Stimulated activated CD8-positive, alpha-beta memory T cell treated with anti-CD3 and anti-CD28 coated beads, Interleukin-15, amount 100 ng/mL, for 1 hour (primary cell): ENCODE measurements around the gene PDGFRB.

Experiments
- DNase-seq: peaks from one replicate; pipeline ENCODE4 v3.0.0-alpha.2; 2020; ENCODE audit warnings: low read depth

The PDGFRB gene

DNA sequence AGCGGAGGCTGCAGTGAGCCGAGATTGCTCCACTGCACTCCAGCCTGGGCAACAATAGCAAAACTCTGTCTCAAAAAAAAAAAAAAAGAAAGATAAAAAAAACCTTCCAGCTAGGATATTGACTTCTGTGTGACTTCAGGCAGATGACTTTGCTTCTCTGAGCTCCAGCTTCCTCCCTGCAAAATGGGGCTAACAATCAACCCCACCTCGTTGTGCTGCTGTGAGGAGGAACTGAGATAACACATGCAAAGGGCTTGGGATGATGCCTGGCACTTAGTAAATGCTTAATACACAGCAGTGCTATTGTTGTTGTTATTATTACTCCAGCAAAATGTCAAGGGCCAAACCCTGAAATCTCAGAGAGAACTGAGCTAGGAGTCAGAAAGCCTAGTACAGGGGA is 7.4 kb upstream of the PDGFRB start:
- no peak for DNase-seq

DNA sequence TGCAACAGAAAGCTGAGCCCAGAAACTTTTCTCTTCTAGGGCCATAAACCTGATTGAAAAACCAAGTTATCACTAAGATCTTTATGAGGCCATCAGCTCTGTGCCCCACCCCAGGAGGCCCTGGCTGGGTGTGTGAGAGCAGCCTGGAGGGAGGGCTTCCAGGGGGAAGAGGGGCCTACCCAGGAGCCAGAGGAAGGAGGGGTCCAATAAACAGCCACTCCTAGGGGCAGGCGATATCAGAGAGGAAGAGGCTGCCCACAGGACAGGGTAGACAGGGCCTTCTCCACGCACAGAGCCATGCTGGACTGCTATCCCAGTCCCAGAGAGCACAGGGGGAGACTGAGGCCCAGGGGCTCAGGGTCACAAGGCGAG is 6.5 kb upstream of the PDGFRB start:
- no peak for DNase-seq

DNA sequence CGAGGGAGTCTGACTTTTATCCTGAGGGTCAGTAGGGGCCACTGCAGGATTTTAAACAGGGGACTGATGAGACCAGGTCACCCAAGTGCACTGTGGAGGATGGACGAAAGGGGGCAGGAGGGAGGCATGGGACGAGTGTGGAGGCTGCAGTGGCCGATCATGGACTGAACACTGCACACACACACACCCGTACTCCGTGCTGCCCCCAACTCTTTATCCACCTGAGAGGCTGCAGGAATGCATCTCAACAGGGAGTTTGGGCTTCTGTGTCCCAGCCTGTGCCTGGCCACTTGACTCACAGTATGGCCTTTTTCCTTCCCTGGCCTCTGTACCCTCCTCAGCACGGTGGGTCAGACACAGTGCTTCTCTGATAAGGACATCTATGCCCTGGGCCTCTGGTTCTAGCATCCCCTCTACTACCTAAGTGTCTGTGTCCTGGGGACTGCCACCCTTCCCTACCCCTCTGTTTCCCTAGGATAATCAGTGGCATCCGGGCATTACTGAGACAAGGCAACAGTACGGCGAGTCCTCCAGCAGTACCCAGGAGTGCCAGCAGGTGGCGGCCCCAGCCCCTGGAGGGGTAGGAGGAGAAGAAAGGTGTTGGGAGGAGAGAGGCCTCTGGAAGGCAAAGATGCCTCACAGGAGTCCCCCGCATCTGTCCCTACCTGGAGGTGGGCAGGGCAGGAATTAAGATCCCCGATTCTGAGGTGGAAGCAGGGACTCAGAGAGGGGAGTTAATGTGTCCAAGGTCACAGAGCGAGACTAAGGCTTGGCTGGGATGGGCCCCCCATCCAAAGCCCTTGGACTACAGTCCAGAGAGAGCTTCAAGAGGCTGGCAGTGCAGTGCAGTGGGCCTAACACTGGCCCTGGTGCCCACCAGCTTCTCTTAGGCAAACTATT is 5.8 kb upstream of the PDGFRB start:
- DNase-seq = peak; percentile 60

DNA sequence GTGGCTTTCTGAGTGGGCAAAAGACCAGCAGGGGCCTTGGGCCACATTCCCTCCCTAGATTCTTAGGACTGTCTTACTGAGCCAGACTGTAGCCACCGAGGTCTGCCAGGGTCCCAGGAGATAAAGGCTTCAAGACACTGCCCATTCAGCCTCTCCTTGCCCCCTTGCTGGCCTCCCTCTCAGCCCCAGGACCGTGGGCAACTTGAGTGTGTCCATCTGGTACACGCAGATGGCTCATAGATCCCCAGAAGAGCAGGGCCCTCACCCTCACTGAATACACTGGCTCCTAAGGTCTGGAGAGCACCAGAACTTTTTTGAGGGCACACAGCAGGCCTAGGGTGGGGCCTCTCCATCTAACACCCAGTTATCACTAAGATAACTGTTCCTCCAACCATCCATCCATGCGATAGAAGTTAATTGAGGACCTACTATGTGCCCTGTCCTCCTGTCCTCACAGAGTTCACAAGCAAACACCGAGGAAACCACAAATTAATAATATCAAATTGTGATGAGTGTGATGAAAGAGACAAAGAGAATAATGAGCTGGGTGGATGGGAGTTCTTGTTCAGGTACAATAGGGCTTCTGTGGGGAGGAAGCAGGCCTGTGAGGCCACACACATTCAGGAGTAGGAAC is 4.9 kb upstream of the PDGFRB start:
- no peak for DNase-seq

DNA sequence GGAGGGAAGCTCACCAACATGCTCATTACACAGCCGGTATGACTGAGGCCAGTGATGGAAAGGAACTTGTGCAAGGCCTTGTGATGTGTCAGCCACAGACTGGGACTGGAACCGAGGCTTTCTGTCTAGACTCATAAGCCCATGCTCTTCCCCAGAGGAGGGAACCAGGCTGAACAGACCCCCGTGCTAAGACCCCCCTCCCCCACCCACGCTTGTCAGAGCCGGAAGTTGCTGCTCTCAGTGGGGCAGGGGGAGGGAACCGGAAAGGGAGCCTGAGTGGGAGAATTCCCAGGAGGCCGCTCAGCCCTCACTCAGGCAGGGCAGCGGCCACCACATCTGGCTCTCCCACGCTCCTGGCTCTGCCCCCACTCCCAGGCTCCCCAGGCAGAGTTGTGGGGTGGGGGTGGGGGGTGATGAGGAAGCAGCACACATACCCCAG is 4.1 kb upstream of the PDGFRB start:
- no peak for DNase-seq

DNA sequence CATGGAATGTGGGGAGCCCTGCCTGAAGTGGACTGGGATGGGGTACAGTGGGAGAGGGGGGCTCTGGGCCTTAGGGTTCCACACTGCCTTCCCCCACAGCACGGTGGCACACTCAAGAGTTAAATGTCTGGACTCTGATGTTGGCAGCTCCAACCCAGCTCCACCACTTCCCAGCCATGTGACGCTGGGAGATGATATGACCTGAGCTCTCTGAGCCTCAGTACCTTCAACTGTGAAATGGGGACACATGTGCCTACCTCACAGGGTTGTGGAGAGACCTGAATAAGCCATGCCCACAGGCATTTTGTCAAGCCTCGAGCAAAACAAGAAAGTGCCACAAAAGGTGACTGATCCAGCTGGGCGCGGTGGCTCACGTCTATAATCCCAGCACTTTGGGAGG is 3.4 kb upstream of the PDGFRB start:
- DNase-seq = no peak

DNA sequence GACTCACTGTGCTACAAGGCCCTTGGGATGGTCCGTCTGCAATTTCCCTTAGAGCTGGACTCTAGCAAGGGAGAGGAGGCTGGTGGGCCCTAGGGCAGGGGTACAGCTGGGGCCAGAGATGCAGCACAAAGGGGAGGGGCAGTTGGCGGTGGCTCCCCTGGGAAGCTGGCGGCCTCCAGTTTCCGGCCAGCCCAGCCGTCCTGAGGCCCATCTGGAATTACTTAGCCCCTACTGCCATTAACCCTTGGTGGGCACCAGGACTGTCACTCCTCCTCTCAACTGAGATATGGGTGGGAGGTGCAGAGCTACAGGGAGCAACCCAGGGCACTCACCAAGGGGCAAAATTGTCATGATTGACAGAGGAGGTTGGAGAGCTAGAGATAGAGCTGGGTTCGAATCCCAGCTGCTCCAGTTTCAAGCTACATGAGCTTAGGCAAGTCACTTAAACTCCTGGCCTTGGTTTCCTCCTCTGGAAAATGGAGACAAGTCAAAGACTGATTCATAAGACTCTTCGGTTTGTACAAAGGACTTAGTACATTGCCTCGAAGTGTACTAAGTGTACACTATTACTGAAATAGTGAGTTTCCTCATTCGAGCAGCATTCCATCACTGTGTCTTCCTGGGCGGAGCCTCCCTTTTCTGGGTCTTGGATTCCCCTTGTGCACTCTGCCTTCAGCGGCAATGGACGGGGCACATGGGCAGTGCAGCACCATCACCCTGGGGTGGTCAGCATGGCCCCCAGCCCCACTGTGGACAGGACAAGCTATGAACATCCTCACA is 2.7 kb upstream of the PDGFRB start:
- no peak for DNase-seq

DNA sequence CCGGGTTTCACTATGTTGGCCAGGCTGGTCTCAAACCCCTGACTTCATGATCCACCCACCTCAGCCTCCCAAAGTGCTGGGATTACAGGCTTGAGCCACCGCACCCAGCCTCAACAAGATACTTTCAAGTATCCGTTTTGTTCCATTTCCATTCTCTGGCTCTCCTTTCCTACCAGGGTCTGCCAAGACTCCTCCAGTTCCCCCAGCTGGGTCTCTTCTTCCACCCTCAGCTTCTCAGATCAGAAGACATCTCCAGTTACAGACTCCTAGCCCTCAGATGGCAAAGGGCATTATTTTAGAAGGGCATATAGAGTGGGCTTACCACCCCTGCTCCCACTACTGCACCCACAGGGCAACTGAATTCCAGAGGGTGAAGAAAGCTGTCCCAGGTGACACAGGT is 1.5 kb upstream of the PDGFRB start:
- no peak for DNase-seq

DNA sequence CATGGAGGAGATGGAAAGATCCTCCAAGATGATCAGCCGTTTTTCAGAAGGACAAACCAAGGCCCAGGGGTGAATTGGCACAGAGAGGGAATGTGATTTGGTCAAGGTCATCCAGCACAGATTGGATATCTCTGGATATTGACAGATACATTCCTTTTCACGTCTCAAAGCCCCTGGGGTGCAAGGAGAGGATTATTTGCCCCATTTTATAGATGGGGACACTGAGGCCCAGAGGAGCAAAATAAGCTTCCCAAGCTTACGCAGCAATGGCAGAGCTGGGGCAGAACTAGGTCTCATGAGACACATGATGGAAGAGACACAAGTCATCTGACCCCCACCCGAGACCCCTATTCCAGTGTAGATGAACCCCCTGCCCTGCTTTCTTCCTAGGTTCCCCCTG is 895 bp upstream of the PDGFRB start:
- DNase-seq = no peak

DNA sequence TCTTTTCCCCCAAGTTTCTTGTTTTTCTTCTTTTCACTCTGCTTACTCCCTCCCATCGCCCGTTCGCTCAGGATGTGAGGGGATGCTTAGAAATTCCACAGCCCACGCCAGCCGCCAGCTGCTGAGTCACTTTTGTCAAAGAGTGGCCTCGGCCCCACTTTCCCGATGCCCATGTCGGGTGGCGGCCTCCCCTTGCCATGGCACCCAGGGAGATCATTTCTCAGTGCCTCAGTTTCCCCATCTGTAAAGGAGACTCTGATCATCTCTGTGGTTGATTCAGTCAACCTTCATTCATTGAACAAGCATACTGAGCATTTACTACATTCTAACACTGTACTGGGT is 353 bp upstream of the PDGFRB start:
- no peak for DNase-seq

DNA sequence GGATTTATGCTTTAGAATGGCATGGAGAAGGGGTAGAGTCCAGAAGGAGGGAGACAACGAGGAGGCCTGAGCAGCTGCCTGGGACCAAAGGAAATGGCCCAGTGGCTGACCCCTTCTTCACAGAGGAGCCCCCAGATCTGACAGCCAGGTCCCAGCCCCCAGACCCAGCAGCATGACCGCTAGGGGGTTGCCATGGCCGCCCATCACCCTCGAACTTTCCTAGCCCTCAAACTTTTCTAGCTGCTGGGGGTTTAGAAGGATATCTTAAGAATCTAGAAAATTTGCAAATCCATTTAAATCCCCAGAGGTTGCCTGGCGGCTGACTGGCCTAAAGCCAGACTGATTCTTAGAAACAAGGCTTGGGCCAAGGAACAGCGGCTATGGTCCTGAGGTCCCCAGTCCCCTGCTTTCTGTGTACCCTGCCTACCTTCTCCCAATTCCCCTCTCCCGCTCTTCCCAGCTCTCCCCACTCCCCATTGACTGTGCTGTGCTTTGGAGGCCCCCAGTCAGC is 972 bp downstream of the PDGFRB start:
- no peak for DNase-seq

DNA sequence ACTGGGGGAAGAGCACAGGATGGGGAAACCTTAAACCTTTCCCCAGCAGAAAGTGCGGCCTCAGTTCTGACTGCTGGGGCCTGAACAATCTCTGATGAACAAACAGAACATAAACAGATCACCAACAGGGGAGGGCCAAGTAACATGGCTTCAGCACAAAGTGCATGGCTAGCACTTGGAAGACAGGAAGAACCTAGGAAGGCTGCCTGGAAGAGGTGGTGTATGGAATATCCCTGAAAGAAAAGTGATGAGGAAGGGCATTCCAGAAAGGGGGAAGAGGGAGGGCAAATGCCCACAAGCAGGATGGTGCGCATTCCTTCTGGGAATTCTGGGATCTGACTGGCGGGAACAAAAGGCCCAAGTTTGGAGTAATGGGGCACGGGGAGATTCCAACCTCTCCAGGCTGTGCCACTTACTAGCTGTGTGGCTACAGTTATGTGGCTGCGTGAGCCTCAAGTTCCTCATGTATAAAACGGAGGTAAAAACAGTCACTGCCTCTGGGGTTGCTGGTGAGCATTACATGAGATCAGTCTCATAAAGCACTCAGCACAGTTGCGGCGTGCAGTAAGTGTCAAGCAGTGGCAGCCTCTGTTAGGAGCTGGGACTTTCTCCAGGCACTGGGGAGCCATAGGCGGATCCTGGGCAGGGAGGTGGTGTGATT is 1.6 kb downstream of the PDGFRB start:
- no peak for DNase-seq

DNA sequence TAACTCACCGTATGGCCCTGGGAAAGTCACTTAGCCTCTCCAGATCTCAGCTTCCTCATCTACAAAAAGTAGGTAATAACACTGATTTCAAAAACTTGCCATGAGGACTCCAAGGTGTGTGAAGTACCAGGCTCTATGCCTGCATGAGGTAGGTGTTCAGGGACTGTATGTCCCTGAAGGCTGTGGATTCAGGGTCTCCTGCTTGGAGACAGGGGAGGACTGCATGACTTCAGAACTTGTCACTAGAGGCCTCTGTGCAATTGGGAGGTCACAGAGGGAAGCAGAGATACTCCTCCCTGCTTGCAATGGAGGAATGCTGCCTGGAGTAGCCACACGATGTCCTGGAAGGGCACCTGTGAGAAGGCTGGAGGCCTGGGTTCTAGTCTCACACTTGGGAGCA is 2.2 kb downstream of the PDGFRB start:
- no peak for DNase-seq

DNA sequence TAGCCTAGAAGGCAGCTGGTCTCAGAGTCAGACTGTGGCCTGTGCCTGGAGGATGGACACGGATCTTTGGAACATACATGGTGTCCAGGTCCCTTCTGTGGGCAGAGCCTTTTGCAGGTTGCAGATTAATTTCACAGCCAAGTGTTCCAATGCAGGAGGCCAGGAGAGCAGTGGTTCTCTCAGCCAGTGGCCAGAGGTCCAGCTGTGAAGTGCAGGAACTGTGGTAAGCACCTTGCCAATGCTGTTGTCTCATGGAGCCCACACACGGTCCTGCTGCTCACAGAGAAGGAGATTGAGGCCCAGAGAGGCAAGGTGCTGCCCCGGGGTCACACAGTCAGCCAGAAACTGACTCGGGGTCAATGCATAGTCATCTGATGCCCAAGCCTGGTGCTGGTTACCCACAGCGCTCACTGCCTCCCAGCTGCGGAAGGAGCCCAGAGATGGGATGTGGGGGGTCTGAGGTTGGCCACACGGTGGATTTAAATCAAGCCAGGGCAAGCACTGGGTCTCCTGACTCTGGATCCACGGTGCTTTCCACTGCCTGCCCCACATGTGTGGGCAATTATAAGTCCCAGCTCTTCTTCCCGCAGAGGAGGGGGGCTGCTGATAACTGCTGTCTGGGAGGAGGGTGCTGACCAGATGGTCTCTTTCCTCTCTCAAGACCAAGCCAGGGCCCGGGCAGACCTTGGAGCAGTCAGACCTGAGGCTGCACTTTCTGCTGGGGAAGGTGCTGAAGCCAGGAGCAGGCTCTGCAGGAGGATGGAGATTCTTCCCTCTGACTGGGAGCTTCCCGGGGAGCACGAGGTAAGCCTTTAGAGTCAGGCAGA is 2.8 kb downstream of the PDGFRB start:
- no peak for DNase-seq

DNA sequence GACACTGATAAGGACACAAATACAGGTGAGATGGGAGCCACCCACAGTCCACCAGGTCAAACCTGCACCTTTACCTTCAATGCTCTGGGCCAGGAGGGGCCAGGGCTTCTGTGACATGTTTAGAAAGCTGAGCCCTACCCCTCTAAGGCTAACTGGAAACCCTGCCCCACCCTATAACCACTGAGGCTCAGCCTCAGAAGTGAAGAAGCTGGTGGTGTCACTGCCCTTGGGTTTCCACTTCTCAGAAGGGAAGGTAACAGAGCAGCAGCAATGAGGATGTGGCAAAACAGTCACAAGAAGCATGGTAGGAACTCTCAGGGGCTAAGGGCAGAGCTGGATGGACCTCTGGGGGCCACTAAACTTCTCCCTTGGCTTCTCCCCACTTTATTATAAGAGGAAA is 6.0 kb downstream of the PDGFRB start:
- no peak for DNase-seq

DNA sequence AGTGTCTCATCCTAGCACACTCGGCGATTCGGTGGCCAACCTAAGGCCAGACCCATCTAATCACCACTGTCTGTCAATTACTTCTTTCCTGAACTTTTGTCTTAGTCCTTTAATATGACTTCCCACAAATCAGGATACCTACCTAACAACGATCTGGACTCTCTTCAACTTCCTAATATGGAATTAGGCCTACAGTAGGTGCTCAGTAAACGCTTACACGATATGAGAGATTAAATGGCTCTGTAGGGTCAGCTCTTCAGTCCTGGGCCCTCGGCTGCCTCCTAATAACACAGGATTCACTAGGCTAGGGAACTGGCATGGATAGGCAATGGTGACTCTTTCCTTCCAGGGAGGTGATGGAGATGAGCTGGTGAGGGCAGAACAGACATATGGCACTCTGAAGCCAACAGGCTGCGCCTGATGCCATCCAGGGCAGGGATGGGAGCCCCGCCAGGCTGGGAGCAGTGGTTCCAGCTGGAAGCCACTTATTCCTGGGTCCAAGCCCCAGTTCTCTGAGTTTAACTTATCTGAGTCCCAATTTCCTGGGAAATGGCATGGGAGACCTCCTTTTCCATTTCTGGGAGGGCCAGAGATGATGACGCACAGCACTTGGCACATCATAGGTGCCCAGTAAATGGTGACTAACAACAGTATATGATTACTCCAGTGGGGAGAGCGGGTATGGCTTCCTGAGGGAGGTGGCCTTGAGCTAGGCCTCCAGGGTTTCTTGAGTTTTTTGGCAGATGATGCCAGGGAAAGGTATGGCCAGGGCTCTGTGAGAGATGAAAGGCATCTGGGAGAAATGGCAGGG is 7.3 kb downstream of the PDGFRB start:
- DNase-seq = no peak

DNA sequence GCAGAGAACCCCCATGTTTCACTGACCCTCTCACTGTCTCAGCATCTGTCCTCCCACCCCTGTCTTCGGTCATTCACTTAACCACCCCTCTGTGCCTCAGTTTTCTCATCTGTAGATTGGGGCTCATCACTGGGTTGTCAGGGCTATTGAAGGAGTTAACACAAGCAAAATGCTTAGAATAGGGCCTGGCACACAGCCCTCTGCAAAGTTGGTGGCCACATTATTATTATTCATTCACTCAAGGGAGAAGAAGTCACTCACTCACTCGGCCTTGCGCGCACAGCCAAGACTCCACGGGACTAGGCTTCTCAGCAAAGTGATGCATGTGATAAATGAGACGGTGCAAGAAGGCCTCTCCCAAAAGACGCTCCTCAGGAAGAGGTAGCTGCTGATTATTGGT is 8.0 kb downstream of the PDGFRB start:
- DNase-seq = no peak

DNA sequence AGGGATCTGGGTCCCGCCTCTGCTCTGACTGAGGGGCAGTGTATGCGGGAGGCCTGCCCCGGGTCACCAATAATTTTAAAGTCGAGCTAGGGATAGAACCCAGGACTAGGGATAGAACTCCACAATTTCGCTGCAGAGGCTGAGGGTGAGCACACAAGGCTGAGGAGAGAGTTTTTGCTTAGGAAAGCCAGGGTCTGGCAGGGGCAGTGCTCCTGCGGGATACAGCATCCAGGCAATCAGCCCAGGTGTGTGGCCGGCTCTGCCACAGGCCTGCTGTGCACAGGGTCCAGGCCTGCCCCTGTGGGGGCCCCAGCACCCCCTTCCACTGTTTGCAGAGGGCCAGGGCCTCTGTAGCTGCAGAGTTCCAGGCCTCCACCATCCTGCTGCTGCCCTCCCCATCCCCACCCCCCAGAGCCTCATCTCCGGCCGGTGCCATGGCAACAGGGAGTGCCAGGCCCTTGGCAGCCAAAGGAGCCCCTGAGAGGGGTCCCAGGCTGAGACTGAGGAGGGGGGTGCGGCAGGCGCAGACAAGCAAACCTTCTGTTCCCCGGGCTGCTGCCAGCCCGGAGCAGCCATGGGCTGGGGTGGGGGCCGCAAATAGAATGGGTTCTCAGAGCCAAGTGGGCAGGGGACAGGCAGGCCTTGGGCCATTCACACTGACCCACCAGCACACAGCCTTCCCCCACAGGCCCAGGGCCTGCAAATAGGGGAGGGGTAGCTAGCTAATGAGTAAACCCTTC is 8.6 kb downstream of the PDGFRB start:
- no peak for DNase-seq

DNA sequence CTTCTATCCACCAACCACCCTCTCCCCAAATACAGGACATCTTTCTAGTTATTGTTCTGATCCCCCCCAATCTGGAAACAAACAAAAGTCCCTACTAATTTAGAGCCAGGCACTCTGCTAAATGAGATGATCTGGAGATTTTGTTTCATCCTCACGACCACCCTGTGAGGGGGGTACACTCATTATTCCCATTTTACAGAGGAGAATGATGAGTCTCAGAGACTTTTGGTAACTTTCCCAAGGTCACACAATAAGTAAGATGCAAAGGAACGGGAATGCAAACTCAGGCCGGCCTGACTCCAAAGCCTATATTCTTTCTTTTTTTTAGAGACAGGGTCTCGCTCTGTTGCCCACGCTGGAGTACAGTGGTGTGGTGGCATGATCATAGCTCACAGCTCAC is 9.4 kb downstream of the PDGFRB start:
- no peak for DNase-seq

DNA sequence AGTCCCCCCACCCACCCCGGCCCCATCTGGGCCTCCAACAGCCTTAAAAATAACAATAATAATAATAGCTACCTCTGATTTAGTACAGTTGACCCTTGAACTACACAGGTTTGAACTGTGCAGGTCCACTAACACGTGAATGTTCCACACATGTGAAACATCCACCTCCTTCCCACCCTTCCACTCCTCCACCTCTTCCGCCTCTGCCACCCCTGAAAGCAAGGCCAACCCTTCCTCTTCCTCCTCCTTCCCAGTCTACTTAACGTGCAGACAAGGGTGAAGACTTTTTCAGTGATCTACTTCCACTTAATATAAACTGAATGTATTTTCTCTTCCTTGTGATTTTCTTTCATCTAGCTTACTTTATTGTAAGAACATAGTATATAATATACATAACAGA is 10.8 kb downstream of the PDGFRB start:
- DNase-seq = no peak
